ENCODE data around the gene PLXNA3.

Gene PLXNA3

GRCh38 chrX:154443992-154444754, 13.9 kb upstream of the PLXNA3 start, which contains the start of gene FAM50A:
TSS of gene FAM50A (plus strand) at chrX:154444141. CDS start at chrX:154444236, 95 bp downstream.
- Histone ChIP-seq H3K9ac (ENCODE audit: low read length in 2 of 2) (peak within 1 kb of the TSS; percentile 69 to 76), H3K36me3 (ENCODE audit: control insufficient read depth in 2 of 2, insufficient read depth in 2 of 2, low read length in 2 of 2) (peaks cover 17 to 21% of the 10 kb centered on the region in 2 donors), H3K4me3 (ENCODE audit: low read length in 2 of 2) (peak within 1 kb of the TSS; percentile 57 to 69), H3K27ac (ENCODE audit: low read length) (peak within 1 kb of the TSS; percentile 62), H3K4me1 (ENCODE audit: control insufficient read depth, insufficient read depth, low read length) (peaks cover 26% of the 10 kb centered on the region), H3K27me3 (ENCODE audit: control insufficient read depth in 1 of 2, insufficient read depth in 2 of 2, low read length in 2 of 2) (peaks cover 0 to 6% of the 10 kb centered on the region in 2 donors), H3K9me3 (ENCODE audit: control insufficient read depth in 2 of 2, low read length in 2 of 2) (no peaks in the 10 kb centered on the region)

- H3K36me3 ChIP-seq (ENCODE audit: control insufficient read depth in 2 of 2, insufficient read depth in 2 of 2, low read length in 2 of 2): peaks cover 22% of the 10 kb centered on the region in 2 donors
- peak overlapping the region; percentile 57 to 69 for H3K4me3 ChIP-seq (ENCODE audit: low read length in 2 of 2)
Measured at GRCh38 chrX:154444755-154445246, 13.3 kb upstream of the PLXNA3 start.

GRCh38 chrX:154445776-154446175, 12.3 kb upstream of the PLXNA3 start:
- H3K4me1 ChIP-seq (ENCODE audit: control insufficient read depth, insufficient read depth, low read length): peaks cover 22% of the 10 kb centered on the region
- H3K4me3 ChIP-seq (ENCODE audit: low read length in 2 of 2): no peak overlapping the region
- H3K36me3 ChIP-seq (ENCODE audit: control insufficient read depth in 2 of 2, insufficient read depth in 2 of 2, low read length in 2 of 2): peaks cover 17 to 27% of the 10 kb centered on the region in 2 donors
- no peak overlapping the region for H3K27ac ChIP-seq (ENCODE audit: low read length)
- no peak overlapping the region for H3K9ac ChIP-seq (ENCODE audit: low read length in 2 of 2)
- H3K9me3 ChIP-seq (ENCODE audit: control insufficient read depth in 2 of 2, low read length in 2 of 2): no peaks in the 10 kb centered on the region
- peaks cover 0 to 6% of the 10 kb centered on the region in 2 donors for H3K27me3 ChIP-seq (ENCODE audit: control insufficient read depth in 1 of 2, insufficient read depth in 2 of 2, low read length in 2 of 2)

More at GRCh38 chrX:154444755-154445246, 13.3 kb upstream of the PLXNA3 start:
- Histone ChIP-seq H3K9me3 (ENCODE audit: control insufficient read depth in 2 of 2, low read length in 2 of 2) (no peaks in the 10 kb centered on the region), H3K9ac (ENCODE audit: low read length in 2 of 2) (peak overlapping the region; percentile 69 to 76), H3K27me3 (ENCODE audit: control insufficient read depth in 1 of 2, insufficient read depth in 2 of 2, low read length in 2 of 2) (peaks cover 0 to 6% of the 10 kb centered on the region in 2 donors), H3K27ac (ENCODE audit: low read length) (peak overlapping the region; percentile 41), H3K4me1 (ENCODE audit: control insufficient read depth, insufficient read depth, low read length) (peaks cover 26% of the 10 kb centered on the region)

GRCh38 chrX:154446430-154446829, 11.7 kb upstream of the PLXNA3 start:
- Histone ChIP-seq H3K9ac (ENCODE audit: low read length in 2 of 2) (no peak overlapping the region), H3K27ac (ENCODE audit: low read length) (no peak overlapping the region), H3K36me3 (ENCODE audit: control insufficient read depth in 2 of 2, insufficient read depth in 2 of 2, low read length in 2 of 2) (peaks cover 17 to 27% of the 10 kb centered on the region in 2 donors), H3K4me3 (ENCODE audit: low read length in 2 of 2) (no peak overlapping the region), H3K9me3 (ENCODE audit: control insufficient read depth in 2 of 2, low read length in 2 of 2) (no peaks in the 10 kb centered on the region), H3K4me1 (ENCODE audit: control insufficient read depth, insufficient read depth, low read length) (peaks cover 21% of the 10 kb centered on the region), H3K27me3 (ENCODE audit: control insufficient read depth in 1 of 2, insufficient read depth in 2 of 2, low read length in 2 of 2) (peaks cover 0 to 6% of the 10 kb centered on the region in 2 donors)

GRCh38 chrX:154448484-154448883, 9.6 kb upstream of the PLXNA3 start:
- peaks cover 20% of the 10 kb centered on the region for H3K4me1 ChIP-seq (ENCODE audit: control insufficient read depth, insufficient read depth, low read length)
- H3K36me3 ChIP-seq (ENCODE audit: control insufficient read depth in 2 of 2, insufficient read depth in 2 of 2, low read length in 2 of 2): peaks cover 14 to 24% of the 10 kb centered on the region in 2 donors
- H3K4me3 ChIP-seq (ENCODE audit: low read length in 2 of 2): no peak overlapping the region
- no peak overlapping the region for H3K27ac ChIP-seq (ENCODE audit: low read length)
- H3K9ac ChIP-seq (ENCODE audit: low read length in 2 of 2): no peak overlapping the region
- no peaks in the 10 kb centered on the region for H3K9me3 ChIP-seq (ENCODE audit: control insufficient read depth in 2 of 2, low read length in 2 of 2)
- peaks cover 0 to 4% of the 10 kb centered on the region in 2 donors for H3K27me3 ChIP-seq (ENCODE audit: control insufficient read depth in 1 of 2, insufficient read depth in 2 of 2, low read length in 2 of 2)

- Histone ChIP-seq H3K4me3 (ENCODE audit: low read length in 2 of 2) (no peak overlapping the region), H3K27me3 (ENCODE audit: control insufficient read depth in 1 of 2, insufficient read depth in 2 of 2, low read length in 2 of 2) (peaks cover 0 to 4% of the 10 kb centered on the region in 2 donors), H3K9ac (ENCODE audit: low read length in 2 of 2) (no peak overlapping the region), H3K27ac (ENCODE audit: low read length) (no peak overlapping the region), H3K4me1 (ENCODE audit: control insufficient read depth, insufficient read depth, low read length) (peaks cover 16% of the 10 kb centered on the region), H3K9me3 (ENCODE audit: control insufficient read depth in 2 of 2, low read length in 2 of 2) (no peaks in the 10 kb centered on the region), H3K36me3 (ENCODE audit: control insufficient read depth in 2 of 2, insufficient read depth in 2 of 2, low read length in 2 of 2) (peaks cover 14 to 24% of the 10 kb centered on the region in 2 donors)
Measured at GRCh38 chrX:154449618-154450017, 8.5 kb upstream of the PLXNA3 start.

GRCh38 chrX:154450312-154450711, 7.8 kb upstream of the PLXNA3 start:
- Histone ChIP-seq H3K36me3 (ENCODE audit: control insufficient read depth in 2 of 2, insufficient read depth in 2 of 2, low read length in 2 of 2) (peaks cover 14 to 24% of the 10 kb centered on the region in 2 donors), H3K9ac (ENCODE audit: low read length in 2 of 2) (no peak overlapping the region), H3K4me1 (ENCODE audit: control insufficient read depth, insufficient read depth, low read length) (peaks cover 9% of the 10 kb centered on the region), H3K9me3 (ENCODE audit: control insufficient read depth in 2 of 2, low read length in 2 of 2) (no peaks in the 10 kb centered on the region), H3K4me3 (ENCODE audit: low read length in 2 of 2) (no peak overlapping the region), H3K27ac (ENCODE audit: low read length) (no peak overlapping the region), H3K27me3 (ENCODE audit: control insufficient read depth in 1 of 2, insufficient read depth in 2 of 2, low read length in 2 of 2) (peaks cover 0 to 2% of the 10 kb centered on the region in 2 donors)

- Histone ChIP-seq H3K9ac (ENCODE audit: low read length in 2 of 2) (no peak overlapping the region), H3K27ac (ENCODE audit: low read length) (no peak overlapping the region), H3K4me1 (ENCODE audit: control insufficient read depth, insufficient read depth, low read length) (no peaks in the 10 kb centered on the region), H3K4me3 (ENCODE audit: low read length in 2 of 2) (no peak overlapping the region), H3K9me3 (ENCODE audit: control insufficient read depth in 2 of 2, low read length in 2 of 2) (no peaks in the 10 kb centered on the region), H3K36me3 (ENCODE audit: control insufficient read depth in 2 of 2, insufficient read depth in 2 of 2, low read length in 2 of 2) (peaks cover 11 to 20% of the 10 kb centered on the region in 2 donors), H3K27me3 (ENCODE audit: control insufficient read depth in 1 of 2, insufficient read depth in 2 of 2, low read length in 2 of 2) (peaks cover 0 to 2% of the 10 kb centered on the region in 2 donors)
Measured at GRCh38 chrX:154452823-154453222, 5.3 kb upstream of the PLXNA3 start.

GRCh38 chrX:154457491-154458115, 478 bp upstream of the PLXNA3 start:
- no peak overlapping the region for H3K9ac ChIP-seq (ENCODE audit: low read length in 2 of 2)
- no peak overlapping the region for H3K27ac ChIP-seq (ENCODE audit: low read length)
- H3K4me3 ChIP-seq (ENCODE audit: low read length in 2 of 2): peak overlapping the region in 1 of 2 donors; percentile 72
- H3K36me3 ChIP-seq (ENCODE audit: control insufficient read depth in 2 of 2, insufficient read depth in 2 of 2, low read length in 2 of 2): peaks cover 0 to 2% of the 10 kb centered on the region in 2 donors
- H3K9me3 ChIP-seq (ENCODE audit: control insufficient read depth in 2 of 2, low read length in 2 of 2): no peaks in the 10 kb centered on the region
- peaks cover 0 to 2% of the 10 kb centered on the region in 2 donors for H3K27me3 ChIP-seq (ENCODE audit: control insufficient read depth in 1 of 2, insufficient read depth in 2 of 2, low read length in 2 of 2)
- peaks cover 7% of the 10 kb centered on the region for H3K4me1 ChIP-seq (ENCODE audit: control insufficient read depth, insufficient read depth, low read length)

GRCh38 chrX:154458954-154459778, 1.1 kb downstream of the PLXNA3 start:
- Histone ChIP-seq H3K4me3 (ENCODE audit: low read length in 2 of 2) (peak overlapping the region; percentile 53 to 75), H3K36me3 (ENCODE audit: control insufficient read depth in 2 of 2, insufficient read depth in 2 of 2, low read length in 2 of 2) (peaks cover 0 to 2% of the 10 kb centered on the region in 2 donors), H3K27me3 (ENCODE audit: control insufficient read depth in 1 of 2, insufficient read depth in 2 of 2, low read length in 2 of 2) (no peaks in the 10 kb centered on the region), H3K9ac (ENCODE audit: low read length in 2 of 2) (peak overlapping the region; percentile 33 to 51), H3K9me3 (ENCODE audit: control insufficient read depth in 2 of 2, low read length in 2 of 2) (no peaks in the 10 kb centered on the region), H3K4me1 (ENCODE audit: control insufficient read depth, insufficient read depth, low read length) (peaks cover 7% of the 10 kb centered on the region), H3K27ac (ENCODE audit: low read length) (no peak overlapping the region)

Data from stomach smooth muscle (tissue), 2 donors.